GM19240 (cell line): ENCODE results near the gene CRYM.
"Not testable (repeated sequence)": the region's sequence is repeated elsewhere in the genome, so short reads cannot be mapped to it uniquely, and the experiment has no call there.

Source experiments
- DNase-seq: peaks from one replicate; pipeline ENCODE4 v3.0.0; 2011; ENCODE audit warnings: low spot score; ENCODE audit not compliant: insufficient read length

The CRYM gene

GRCh38 chr16:21279501-21279900 lies 1.4 kb upstream of the CRYM start:
- no peak for DNase-seq

GRCh38 chr16:21277045-21277926 lies 804 bp downstream of the CRYM start:
- no peak for DNase-seq

- no peak for DNase-seq
Observed at GRCh38 chr16:21276090-21276489, 2.0 kb downstream of the CRYM start.

- no peak for DNase-seq
Observed at GRCh38 chr16:21275529-21275928, 2.6 kb downstream of the CRYM start.

GRCh38 chr16:21274172-21274726 lies 3.8 kb downstream of the CRYM start:
- no peak for DNase-seq

- not testable (repeated sequence) for DNase-seq
Observed at GRCh38 chr16:21272763-21273162, 5.3 kb downstream of the CRYM start.

- DNase-seq, result no peak
Observed at GRCh38 chr16:21272253-21272652, 5.8 kb downstream of the CRYM start.

GRCh38 chr16:21268236-21268635 lies 9.9 kb downstream of the CRYM start:
- no peak for DNase-seq

GRCh38 chr16:21267298-21267697 lies 10.8 kb downstream of the CRYM start:
- no peak for DNase-seq

- no peak for DNase-seq
Observed at GRCh38 chr16:21265104-21265837, 12.8 kb downstream of the CRYM start.

GRCh38 chr16:21264571-21265036 lies 13.5 kb downstream of the CRYM start:
- DNase-seq, result no peak

GRCh38 chr16:21263640-21264570 lies 14.2 kb downstream of the CRYM start:
- DNase-seq, result peak; percentile 51

GRCh38 chr16:21262779-21263639 lies 15.1 kb downstream of the CRYM start:
- no peak for DNase-seq

- no peak for DNase-seq
Observed at GRCh38 chr16:21260870-21261791, 17.0 kb downstream of the CRYM start.

GRCh38 chr16:21257284-21257683 lies 20.8 kb downstream of the CRYM start:
- DNase-seq, result no peak

- no peak for DNase-seq
Observed at GRCh38 chr16:21256636-21257035, 21.5 kb downstream of the CRYM start.

- DNase-seq, result no peak
Observed at GRCh38 chr16:21253470-21253869, 24.6 kb downstream of the CRYM start.

- DNase-seq, result no peak
Observed at GRCh38 chr16:21250072-21250923, 27.8 kb downstream of the CRYM start.
